NCI-H1694 (cell line): ENCODE results near the gene CREBRF.
A peak's percentile ranks its signal among the peaks of the same experiment; 100 is the strongest.
"Not testable (repeated sequence)": the region's sequence is repeated elsewhere in the genome, so short reads cannot be mapped to it uniquely, and the experiment has no call there.

ENCODE experiments used
- DNase-seq: peaks from one replicate; lab custom pipeline; 2025; lab: John Stamatoyannopoulos, UW

CREBRF gene

DNA sequence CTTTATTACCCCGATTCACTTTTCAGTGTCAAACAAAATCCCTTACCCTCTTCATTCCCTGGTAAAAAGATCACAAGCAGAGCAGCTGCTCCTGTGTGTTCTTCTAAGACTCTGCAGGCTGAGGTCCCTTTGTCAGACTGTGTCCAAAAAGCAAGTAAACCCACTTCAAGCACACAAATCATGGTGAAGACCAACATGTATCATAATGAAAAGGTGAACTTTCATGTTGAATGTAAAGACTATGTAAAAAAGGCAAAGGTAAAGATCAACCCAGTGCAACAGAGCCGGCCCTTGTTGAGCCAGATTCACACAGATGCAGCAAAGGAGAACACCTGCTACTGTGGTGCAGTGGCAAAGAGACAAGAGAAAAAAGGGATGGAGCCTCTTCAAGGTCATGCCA lies 34.5 kb downstream of the CREBRF start:
- DNase-seq: no peak

DNA sequence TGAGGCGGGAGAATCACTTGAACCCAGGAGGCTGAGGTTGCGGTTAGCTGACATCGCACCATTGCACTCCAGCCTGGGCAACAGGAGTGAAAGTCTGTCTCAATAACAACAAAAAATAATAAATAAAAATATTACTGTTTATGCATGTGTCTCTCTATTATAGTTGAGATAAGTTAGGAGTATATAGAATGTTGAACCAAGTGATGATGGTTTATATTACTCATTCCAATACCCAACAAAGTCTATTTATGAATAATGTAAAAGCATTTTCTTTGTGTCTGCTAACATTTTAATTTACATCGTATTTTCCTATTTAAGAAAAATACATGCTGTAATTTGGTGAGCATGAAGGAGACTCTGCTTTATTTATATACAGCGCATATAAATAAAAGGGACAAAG lies 35.8 kb downstream of the CREBRF start:
- no peak for DNase-seq

DNA sequence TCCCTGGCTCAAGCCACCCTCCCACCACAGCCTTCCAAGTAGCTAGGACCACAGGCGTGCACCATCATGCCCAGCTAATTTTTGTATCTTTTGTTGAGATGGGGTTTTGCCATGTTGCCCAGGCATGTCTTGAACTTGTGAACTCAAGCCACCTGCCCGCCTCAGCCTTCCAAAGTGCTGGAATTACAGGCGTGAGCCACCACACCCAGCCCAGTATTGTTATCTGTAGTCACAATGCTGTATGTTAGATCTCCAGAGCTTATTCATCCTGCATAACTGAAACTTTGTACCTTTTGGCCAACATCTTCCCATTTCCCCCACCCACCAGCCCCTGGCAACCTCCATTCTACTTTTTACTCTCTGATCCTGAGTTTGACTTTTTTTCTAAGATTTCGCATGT lies 37.5 kb downstream of the CREBRF start:
- no peak for DNase-seq

DNA sequence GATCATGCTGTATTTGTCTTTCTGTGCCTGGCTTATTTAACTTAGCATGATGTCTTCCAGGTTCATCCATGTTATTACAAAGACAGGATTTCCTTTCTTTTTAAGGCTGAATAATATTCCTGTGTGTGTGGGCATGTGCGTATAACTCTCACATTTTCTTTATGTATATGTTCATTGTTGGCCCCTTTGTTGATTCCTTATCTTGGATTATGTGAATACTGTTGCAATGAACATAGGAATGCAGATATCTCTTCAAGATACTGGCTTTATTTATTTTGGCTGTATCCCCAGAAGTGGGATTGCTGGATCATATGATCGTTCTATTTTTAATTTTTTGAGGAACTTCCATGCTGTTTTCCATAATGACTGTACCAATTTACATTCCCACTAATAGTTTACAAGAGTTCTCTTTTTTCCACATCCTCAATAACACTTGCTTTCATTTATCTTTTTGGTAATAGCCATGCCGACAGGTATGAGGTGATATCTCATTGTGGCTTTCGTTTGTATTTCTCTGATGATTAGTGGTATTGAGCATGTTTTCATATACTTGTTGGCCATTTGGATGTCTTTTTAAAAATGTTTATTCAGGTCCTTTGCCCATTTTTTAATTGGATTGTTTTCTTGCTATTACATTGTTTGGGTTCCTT lies 38.0 kb downstream of the CREBRF start:
- no peak for DNase-seq

DNA sequence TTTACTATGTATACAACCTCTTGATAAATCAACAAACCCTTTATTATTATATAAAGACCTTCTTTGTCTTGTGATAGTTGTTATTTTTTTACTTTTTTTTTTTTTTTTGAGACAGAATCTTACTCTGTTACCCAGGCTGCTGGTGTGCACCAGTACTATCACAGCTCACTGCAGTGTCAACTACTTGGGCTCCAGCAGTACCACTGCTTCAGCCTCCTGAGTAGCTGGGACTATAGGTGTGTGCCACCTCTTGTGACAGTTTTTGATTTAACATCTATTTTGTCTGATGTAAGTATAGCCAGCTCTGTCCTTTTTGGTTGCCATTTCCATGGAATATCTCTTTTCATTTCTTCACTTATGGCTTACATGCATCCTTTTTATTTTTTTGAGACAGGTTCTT lies 42.6 kb downstream of the CREBRF start:
- DNase-seq: no peak

DNA sequence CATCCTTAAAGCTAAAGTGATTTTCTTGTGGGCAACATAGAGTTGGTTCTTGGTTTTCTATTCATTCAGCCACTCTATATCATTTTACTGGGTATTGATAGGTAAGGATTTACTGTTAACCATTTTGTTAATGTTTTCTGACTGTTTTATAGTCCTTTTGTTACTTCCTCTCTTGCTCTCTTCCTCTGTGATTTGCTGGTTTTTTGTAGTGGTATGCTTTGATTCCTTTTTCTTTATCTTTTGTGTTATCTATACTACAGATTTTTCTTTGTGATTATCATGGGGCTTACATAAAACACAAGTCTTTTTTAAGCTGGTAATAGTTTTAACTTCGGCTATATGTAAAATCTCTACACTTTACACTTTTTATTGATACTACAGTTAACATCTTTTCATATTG lies 43.3 kb downstream of the CREBRF start:
- DNase-seq: no peak

DNA sequence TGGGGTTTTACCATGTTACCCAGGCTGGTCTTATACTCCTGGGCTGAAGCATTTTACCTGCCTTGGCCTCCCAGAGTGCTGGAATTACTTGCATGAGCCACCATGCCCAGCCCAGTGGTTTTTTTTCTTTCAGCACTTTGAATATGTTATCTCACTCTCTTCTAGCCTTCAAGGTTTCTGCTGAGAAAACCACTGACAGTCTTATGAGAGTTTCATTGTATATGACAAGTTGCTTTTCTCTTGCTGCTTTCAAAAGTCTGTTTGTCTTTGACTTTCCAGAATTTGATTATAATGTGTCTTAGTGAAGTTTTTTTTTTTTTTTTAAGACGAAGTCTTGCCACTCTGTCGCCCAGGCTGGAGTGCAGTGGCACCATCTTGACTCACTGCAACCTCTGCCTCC lies 45.1 kb downstream of the CREBRF start:
- no peak for DNase-seq

DNA sequence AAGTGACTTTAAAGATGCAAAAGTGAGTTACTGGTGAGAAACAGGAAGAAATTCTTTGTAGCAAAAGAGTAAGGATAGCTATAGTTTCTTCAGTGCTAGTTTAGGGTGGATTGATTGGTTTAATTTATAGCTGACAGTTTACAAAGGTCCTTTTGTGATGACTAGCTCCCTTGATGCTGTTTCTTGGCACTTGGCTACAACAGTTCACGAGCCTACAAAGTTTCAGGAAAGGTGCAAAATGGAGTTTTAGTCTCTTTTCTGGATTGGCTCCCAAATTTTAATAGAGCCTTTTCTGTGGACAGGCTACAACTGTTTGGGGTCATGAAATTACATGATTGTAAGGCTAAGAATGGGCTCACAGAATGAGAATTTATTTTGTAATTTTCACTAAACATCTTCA lies 47.3 kb downstream of the CREBRF start:
- DNase-seq: no peak

DNA sequence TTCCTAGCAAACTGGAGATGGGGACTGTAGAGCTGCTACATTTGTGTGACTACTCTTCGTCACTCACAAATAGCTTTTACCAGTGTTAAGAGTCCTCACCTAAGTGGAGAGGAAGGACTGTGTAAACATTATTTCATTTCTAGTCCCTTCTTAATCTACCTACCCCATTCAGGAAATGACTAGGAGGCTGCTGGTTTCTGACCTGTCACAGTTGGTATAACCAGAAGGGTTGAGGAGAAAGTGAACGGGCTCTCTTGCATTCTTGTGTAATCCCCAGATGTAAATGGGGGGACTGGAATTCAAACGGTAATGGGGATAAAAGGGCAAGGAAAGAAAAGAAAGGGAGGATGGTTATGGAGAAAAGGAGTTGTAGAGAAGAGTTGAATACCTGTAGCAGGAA lies 52.8 kb downstream of the CREBRF start:
- no peak for DNase-seq

DNA sequence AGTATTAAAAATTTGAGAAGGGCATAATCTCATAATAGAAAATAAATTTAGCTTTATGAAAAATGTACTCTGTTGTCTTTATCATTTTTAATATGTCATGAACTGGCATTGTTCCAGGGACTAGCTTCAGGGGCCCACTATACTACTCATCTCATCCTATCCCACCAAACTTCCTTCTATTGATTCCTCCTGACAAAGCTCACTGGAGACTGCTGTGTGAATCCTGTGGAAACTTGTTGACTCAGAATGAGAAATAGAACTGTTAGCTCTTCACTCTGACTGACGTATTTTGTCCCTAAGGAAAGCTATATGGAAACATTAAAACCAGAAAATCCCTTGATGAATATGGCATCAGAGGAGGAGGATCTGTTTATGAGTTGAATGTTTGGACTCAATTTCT lies 58.4 kb downstream of the CREBRF start:
- DNase-seq: no peak

DNA sequence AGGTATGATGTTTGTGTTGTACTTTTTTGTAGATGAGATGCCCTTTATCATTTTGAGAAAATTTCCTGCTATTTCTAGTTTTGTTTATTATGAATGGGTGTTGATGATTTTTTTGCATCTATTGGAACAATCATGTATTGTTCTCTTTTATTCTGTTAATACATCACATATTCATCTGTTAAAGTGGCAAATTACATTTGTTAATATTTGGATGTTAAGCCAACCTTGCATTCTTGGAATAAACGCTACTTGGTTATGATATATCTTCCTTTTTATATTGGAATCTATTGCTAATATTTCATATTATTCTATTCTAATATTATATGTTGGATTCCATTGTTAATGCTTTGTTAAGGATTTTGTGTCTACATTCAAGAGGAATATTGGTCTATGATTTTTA lies 63.6 kb downstream of the CREBRF start:
- no peak for DNase-seq

DNA sequence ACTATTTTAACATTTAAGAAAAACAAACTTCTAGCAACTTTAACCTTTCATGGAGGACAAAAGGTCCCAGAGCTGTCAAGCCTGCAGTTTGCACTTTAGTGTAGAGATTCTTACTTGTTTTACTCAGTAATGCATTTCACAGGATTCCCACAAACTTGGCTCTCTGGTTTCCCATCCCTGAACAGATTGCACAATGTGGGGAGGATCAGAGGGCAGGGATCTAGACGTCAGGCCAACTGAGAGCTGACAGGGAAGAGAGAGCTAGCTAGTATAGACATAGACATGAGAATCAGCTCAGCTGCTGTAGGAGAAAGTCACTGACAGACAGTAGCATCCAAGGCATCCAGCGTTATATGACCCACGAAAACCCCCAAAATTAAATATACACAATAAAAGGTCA lies 67.3 kb downstream of the CREBRF start:
- DNase-seq: no peak

DNA sequence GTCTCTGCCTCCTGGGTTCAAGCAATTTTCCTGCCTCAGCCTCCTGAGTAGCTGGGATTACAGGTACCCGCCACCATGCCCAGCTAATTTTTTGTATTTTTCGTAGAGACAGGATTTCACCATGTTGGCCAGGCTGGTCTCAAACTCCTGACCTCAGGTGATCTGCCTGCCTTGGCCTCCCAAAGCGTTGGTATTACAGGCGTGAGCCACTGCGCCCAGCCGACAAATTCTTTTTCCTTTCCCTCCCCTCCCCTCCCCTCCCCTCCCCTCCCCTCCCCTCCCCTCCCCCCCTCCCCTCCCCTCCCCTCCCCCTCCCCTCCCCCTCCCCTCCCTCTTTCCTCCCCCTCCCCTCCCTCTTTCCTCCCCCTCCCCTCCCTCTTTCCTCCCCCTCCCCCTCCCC lies 76.0 kb downstream of the CREBRF start:
- DNase-seq: not testable (repeated sequence)

DNA sequence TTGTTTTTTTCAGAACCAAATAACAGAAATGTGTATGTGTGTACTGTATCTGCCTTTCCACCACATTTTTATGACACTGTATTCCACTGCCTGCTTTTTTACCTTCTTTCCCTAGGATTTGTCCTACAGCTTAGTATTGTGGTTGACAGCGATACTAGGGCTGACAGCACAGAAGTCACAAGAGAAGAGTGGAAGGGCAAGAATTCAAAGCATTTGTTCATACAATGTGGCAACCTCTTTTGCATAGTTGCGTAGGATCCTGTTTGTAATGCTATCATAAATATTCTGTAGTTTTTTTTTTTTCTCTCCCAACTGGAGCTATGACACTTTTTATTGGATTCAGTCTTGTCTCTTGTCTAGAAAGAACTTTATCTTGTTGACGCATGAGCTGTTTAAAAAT lies 82.6 kb downstream of the CREBRF start:
- DNase-seq: no peak

DNA sequence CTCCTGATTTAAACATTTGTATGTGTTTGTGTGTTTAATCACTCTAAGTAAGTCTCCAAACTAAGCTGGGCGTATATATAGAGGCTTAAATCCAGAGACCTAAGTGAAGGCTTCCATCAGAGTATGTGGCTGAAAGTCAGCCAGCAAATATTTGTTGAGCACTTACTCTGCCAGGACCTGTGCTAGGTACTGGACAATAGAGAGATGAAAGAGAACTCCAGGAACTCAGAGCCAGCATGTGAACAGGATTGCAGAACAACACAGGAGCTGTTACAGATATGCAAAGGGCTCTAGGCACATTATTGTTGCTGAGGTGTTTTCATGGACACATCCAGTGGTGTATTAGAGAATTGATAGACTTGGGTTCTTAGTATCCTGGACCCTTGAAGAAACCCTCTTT lies 83.5 kb downstream of the CREBRF start:
- no peak for DNase-seq

DNA sequence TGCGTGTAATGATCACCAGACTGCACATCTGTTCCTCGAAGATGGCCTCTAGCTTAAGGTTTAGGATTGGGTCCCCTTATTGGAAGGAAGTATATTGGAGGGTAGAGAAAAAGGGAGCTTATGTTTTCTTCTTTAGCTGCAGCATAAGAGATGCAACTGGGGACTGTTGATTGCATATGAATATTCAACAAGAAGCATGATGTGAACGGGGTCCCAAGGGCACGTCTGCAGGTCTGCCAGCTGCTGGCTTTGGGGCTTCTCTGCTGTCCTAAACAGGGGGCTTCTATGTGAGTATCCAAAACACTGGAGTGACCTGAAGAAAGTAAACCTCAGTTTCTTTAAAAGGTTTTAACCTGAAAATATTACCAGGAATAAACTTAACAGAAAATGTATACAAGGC lies 84.6 kb downstream of the CREBRF start:
- DNase-seq: no peak

DNA sequence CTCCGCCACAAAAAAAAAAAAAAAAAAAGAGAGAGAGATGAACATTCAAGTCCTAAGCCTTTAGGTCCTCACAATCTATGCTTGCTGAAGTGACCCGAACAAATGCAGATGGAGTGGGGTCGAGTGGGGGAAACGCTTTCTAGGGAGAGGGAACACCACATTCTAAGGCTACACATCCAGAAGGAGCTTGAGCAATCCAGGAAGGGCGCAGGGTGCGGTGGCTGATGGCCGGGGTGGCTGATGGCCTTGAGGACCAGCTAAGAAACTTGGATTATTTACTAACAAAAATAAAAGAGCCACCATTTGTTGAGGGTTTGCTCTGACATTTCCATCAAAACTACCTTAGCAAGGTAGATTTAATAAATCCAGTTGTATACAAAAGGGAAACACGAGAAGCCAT lies 87.4 kb downstream of the CREBRF start:
- no peak for DNase-seq

DNA sequence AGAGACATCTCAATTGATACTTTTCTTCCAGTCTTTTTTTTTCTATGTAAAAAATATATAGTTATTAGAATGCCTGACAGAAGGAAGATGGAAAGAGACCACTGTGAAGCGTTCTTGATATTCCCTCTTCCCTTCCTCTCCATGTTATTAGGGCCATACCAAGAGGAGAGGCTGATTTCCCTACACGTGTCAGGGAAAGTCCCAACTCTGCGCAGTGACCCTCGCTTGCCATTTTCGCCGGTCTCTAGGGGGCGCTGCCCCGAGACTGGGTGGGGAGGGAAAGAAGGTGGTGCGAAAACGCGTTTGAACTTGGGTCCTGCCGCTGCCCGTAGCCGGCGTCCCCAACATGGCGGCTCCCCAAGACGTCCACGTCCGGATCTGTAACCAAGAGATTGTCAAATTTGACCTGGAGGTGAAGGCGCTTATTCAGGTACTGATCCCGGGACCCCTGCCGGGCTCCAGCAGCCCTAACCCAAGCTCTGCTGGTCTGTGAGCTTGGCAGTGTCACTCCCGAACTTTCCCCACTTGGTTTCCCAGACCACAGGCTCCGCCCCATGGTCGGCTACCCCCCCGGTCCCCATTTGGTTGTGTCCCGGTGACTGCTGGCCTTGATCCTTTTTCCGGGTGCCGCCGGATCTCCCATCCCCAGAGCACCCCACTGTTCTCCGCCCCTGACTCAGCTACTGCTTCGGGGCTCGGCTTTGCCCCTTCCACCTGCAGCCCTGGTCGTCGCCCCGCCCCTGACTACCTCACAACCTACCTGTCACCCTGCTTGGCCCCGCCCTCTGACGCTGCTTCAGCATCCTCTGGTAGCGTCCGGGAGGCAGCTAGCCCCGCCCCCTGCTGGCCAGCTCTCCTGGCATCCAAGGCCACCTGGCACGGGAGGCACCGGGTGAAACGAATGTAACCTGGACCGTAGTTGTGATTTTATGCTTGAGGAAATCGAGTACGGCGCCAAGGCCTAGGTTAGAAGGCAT lies 88.3 kb downstream of the CREBRF start, which contains the start of gene BNIP1:
Gene BNIP1 (plus strand): TSS at position 332 of the 977 bp plus-strand sequence. CDS start 15 bp downstream, at position 347.
- peak; percentile 82 for DNase-seq

DNA sequence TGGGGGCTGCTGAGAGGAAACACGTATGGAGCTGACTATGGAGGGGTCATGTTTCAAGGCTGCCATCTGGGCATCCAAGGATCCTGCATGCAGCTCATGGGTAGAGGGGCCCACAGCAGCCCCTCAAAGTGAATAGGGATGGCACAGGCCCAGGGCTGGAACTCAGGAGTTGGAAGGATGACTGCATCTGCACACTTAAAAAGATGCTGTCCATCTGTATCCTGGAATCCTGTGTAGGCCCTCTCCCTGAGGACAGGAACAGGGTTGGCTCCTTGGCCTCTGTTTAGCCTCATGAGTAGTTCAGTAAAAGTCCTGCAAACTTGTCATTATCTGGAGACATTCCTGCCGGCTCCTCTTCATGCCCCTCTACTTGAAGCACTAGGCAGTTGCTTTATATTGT lies 92.2 kb downstream of the CREBRF start:
- DNase-seq: no peak

DNA sequence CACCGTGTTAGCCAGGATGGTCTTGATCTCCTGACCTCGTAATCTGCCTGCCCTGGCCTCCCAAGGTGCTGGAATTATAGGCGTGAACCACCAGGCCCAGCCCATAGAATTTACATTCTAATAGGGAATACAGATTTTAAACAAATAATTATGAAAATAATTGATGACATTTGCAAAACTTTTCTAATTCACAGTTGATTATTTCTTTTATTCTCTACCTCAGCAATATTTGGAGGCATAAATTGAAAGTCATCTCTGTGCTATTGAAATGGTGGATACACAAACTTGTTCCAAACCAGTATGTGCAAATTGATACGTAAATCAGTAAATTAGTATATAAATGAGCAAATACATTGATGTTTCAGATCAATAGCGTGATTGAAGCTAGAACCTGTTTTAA lies 96.4 kb downstream of the CREBRF start:
- DNase-seq: no peak

DNA sequence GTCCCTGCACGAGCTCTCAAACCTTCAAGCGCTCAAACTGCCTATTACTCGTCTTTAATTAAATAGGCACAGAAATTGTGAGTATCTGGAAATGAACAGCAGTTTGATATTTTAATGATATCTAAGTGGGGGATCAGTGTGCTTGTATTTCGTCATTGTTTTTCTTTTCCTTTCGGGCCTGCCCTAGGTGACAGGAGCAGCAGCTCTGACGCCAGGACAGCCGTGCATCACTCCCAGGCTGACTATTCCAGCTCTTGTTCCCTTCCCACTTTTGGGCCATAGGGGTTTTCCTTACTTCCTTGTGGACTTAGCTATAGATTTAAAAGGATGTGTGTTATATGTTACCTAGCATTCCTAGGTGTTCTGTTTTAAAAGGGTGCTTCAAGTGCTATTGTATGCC lies 97.7 kb downstream of the CREBRF start:
- no peak for DNase-seq

DNA sequence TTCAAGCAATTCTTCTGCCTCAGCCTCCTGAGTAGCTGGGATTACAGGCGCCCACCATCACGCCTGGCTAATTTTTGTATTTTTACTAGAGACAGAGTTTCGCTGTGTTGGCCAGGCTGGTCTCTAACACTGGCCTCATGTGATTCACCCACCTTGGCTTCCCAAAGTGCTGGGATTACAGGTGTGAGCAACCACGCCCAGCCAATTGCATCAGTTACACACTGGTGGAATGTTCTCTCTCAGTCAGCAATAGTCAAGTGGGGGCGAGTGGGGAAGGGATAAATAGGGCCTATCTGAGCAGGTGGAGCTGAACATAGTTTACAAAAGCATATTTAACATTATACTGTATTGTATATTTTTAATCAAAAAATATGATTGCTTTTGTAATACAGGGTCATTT lies 98.5 kb downstream of the CREBRF start:
- DNase-seq: not testable (repeated sequence)

DNA sequence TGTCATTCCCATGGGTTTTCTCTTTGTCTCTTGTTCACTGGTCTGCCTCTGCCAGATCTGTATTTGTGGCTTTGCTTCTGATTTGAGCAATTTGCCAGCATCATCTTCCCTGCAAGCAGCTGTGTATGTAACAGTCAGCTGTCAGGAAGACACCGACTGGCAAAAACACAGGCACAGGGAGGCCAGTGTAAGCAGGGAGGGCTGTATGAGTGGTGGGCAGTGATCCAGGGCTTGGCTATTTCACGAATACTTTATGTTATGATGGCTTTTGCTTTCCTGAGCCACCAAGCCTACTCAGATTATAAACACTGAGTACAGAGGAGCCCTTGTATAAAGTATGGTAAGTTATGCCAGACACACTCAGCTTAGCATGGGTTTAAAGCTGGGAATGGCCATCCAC lies 99.8 kb downstream of the CREBRF start:
- no peak for DNase-seq
